SH-SY5Y (cell line): ENCODE data around the gene LIN54.

Experiments used
- GATA2 ChIP-seq: IDR thresholded peaks from 2 replicates; pipeline ENCODE4 v1.6.1; 2011; ENCODE audit warnings: mild to moderate bottlenecking, low read depth, low read length
- GATA3 ChIP-seq: IDR thresholded peaks from 2 replicates; pipeline ENCODE4 v1.6.1; 2011; ENCODE audit warnings: low read depth, mild to moderate bottlenecking, low read length, moderate library complexity

- TF ChIP-seq GATA2 (no peak), GATA3 (no peak)
Observed at GRCh38 chr4:82930848-82931755, 79.5 kb downstream of the LIN54 start.
